Activated CD4-positive, alpha-beta T cell treated with anti-CD3 and anti-CD28 coated beads, Interleukin-2, amount 50 U/mL, for 4 hours (primary cell): ENCODE data around the gene RBM26.
"Not testable (repeated sequence)": the region's sequence is repeated elsewhere in the genome, so short reads cannot be mapped to it uniquely, and the experiment has no call there.

Source experiments
- DNase-seq, 2 experiments: peaks; one replicate each; pipeline ENCODE4 v3.0.0-alpha.2; 2020

Gene RBM26

GRCh38 chr13:79382545-79383275 lies 23.3 kb downstream of the RBM26 start:
- DNase-seq, result no peak

DNA sequence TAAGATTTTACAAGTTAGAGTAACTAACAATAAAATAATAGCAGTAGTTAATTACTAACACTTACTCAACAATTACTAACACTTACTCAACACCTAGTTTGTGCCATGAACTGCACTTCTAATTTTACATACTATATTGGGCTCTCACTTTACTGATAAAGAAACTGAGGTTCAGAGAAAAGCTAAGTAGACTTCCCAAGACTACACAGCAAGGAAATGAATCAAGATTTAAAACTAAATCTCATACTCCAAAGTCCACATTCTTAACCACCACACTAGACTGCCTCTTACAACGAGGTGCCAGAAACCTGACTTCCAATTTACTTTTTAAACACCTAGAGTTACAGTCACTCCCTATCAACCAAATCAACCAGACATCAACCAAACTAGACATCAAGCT lies 25.1 kb downstream of the RBM26 start:
- DNase-seq, result no peak

- no peak for DNase-seq
Observed at GRCh38 chr13:79379274-79379673, 26.8 kb downstream of the RBM26 start.

- no peak for DNase-seq
Observed at GRCh38 chr13:79376843-79377242, 29.2 kb downstream of the RBM26 start.

DNA sequence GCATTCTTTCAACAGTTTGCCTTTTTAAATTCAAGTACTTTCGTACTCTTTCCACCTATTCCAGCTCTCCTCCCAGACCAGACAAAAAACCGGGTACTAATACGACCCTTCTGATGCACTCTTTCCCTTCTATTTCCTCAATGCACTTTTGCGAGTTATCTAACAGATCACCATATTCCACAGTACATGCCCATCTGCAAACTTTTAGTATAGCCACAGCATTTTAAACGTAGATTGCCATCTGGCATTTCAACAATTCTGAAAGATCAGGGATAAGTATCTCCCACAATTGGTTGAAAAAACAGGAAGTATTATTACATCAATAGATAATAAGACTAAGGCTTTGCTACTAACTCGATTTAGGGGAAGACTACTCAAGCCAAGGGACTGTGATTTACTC lies 31.5 kb downstream of the RBM26 start:
- DNase-seq, result no peak

GRCh38 chr13:79373916-79374315 lies 32.1 kb downstream of the RBM26 start:
- DNase-seq, result no peak

DNA sequence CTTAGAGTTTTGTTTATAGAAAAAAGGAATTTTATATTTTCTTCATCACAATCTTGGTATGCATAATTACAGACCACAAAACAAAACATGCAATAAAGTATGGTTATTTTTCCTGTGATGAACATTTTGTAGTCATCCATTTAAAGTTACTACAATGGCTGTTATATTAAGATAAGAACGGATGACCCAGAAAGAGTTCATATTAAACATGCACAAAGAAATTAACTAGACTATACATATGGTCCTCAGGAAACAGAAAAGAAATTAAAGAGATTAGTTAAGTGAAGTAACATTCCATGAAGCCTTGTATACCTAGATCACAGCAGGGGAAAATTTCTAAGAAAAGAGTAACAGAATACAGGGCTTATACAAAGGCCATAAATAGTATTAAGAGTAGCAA lies 36.8 kb downstream of the RBM26 start:
- no peak for DNase-seq

GRCh38 chr13:79365981-79366380 lies 40.1 kb downstream of the RBM26 start:
- no peak for DNase-seq

- DNase-seq, result no peak
Observed at GRCh38 chr13:79361299-79361698, 44.8 kb downstream of the RBM26 start.

DNA sequence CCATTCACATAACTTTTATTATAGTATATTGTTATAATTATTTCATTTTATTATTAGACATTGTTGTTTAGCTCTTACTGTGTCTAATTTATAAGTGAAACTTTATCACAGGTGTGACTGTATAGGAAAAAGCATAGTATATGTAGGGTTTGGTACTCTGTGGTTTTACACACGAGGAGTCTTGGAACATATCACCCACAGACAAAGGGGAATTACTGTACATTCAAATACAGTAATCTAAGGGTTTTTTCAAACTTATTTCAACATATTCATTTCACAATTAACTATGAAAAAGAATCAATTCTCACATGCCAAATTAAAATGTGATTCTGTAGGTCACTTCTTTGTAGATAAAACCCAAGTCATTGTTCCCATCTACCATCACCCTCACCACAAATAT lies 46.0 kb downstream of the RBM26 start:
- no peak for DNase-seq

- DNase-seq, result no peak
Observed at GRCh38 chr13:79359064-79359463, 47.0 kb downstream of the RBM26 start.

DNA sequence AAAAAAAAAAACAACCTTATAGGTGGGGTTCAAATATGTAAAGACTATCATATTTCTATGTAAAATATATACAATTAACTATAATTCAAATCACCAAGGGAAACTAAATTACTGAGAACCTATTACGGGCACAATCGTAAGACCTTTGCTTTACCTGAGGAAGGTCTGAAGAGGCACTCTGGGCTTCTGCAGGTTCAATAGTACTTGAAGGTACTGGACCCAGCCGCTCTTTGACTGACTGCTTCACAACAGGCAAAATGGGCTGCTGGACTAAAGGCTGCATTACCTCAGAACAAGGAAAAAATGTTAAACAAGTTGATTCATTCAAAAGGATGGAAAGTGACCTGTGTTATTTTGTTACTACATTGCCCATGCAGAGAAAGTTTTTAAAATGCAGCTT lies 51.8 kb downstream of the RBM26 start:
- DNase-seq, result no peak

- DNase-seq, result no peak
Observed at GRCh38 chr13:79353693-79354092, 52.4 kb downstream of the RBM26 start.

DNA sequence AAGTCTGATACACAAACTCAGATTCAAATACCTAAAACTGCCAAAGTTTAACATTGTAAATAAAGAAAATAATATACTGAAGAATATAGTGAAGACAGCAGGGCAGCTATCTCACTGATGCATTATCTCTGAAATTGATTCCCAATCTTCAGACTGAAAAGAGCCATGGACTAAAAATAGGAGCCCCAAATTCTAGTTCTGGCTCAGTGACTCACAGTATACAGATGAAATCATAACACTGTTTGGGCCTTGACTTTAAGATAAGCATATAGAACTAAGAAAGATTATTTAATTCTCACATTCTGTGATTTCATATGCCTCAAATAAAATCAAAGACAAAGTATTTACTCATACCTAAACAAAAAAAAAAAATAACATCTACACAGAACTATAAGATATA lies 53.9 kb downstream of the RBM26 start:
- DNase-seq, result no peak

GRCh38 chr13:79349608-79350007 lies 56.4 kb downstream of the RBM26 start:
- not testable (repeated sequence) for DNase-seq

DNA sequence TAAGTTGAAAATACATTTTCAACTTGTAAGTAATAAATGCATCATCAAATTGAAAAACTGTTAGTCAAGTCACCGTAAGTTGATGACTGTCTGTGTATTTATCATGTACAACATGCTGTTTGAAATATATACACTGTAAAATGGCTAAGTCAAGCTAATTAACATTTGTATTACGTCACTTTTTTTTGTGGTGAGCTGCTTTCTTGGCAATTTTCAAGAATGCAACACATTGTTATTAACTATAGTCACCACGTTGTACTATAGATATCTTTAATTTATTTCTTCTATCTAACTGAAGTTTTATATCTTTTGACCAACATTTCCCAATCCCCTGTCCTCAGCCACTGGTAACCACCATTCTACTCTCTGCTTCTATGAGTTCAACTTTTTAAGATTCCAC lies 57.0 kb downstream of the RBM26 start:
- DNase-seq, result no peak

DNA sequence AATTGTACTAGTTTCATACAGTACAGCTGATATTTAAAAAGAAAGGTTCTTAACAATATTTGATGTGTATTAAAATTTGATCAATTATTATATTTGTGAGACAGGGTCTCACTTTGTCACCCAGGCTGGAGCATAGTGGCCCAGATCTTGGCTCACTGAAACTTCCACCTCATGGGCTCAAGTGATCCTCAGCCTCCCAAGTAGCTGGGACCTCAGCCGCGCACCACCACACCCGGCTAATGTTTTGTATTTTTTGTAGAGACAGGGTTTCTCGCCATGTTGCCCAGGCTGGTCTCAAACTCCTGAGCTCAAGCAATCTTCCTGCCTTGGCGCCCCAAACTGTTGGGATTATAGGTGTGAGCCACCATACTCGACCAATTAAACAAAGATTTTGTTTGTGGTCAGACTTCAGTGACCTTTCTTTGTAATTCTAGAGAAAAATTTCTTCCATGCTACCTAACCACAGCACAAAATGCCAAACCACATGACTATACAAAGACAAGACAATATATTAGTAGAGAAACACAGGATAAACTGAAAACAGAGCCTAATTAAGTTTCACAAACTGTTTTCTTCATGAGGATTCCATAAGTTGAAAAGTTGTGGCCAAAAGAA lies 59.6 kb downstream of the RBM26 start:
- no peak for DNase-seq

- no peak for DNase-seq
Observed at GRCh38 chr13:79341202-79341601, 64.9 kb downstream of the RBM26 start.

DNA sequence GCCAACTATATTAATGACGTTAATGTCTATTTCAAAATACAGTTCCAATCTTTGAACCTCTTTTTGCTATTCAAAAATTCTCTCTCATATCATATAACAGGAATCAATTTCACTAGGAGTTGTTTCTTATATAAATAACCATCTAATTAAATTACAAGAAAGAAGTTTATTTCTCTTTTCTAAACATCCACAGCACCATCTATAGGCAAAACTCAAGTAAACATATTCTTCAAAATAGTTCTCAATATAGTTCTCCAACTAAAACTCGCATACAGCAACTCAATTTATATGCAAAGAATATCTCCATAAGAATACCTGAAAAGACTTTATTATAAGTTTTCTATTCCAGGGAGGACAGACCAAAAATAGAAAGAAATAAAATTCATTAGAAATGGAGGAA lies 65.6 kb downstream of the RBM26 start:
- DNase-seq, result no peak

- no peak for DNase-seq
Observed at GRCh38 chr13:79338343-79338742, 67.7 kb downstream of the RBM26 start.

- DNase-seq, result no peak
Observed at GRCh38 chr13:79336966-79337365, 69.1 kb downstream of the RBM26 start.

- no peak for DNase-seq
Observed at GRCh38 chr13:79328510-79328909, 77.5 kb downstream of the RBM26 start.

DNA sequence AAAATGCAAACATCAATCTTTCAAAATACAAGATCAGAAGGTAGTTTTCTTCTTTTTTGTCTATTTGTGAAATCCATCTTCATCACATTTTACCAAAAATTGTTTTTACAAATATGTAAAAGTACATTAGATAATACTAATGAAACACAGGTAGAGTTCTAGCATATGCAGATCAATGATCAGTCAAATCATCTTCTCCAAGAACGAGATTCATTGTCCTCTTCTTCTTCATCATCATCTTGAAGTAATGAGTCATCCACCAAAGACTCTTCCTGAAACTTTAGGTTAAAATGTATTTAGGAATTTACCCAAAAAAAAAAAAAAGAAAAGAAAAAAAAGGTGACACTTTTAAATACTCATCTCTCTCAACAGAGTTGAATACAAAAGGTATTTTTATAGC lies 85.6 kb downstream of the RBM26 start:
- DNase-seq, result no peak

- DNase-seq, result no peak
Observed at GRCh38 chr13:79318664-79319063, 87.4 kb downstream of the RBM26 start.

- no peak for DNase-seq
Observed at GRCh38 chr13:79317856-79318255, 88.2 kb downstream of the RBM26 start.
